ENCODE measurements around the gene ARHGAP36. TPM values are rescaled to one million over a fixed set of nuclear protein-coding genes. Genes with fewer than 3 reads are reported as not detected.

Gene ARHGAP36
- total RNA-seq, 1 donor from 2014 or later = not detected

DNA sequence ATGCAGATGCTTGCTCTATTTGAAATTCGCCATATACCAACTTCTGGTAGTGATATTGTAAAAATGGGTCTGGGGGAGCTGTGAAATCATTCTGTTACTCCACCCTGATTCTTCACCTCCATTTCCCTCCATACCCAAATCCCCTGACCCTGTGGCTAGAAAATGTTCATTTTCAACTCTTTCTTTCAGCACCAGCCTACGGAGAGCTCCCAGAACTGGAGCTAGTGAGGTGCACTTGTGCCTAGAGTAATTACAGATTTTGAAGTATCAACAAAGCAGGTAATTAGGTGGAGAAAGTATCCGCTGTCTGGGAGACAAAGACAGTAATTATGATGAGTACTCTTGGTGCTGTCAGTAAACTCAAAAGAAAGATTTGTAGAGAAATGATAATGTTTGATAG is 8.1 kb downstream of the ARHGAP36 start:
- intact Hi-C loops (cut with DNase I) = no loop called here

DNA sequence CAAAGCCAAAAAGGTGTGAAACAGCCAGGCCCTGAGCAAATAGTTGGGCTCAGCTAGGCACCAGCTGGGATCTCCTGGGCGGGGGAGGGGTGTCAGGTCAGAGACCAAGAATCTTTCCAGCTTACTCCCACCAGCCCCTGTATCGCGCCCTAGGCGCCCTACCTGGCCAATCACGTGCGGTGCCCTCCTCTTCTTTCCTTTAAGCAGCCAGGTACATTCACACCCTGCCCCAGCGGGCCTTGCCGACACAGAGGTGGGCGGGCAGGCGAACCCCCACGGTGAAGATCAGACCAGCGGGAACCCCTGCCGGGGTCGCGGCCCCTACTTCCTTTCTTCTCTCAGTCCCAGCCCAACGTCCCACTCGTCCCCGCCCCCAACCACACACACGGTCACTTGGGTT is 9.1 kb downstream of the ARHGAP36 start:
- Histone ChIP-seq H3K9me3 (no peaks in the 10 kb centered on the region), H3K4me3 (no peak overlapping the region), H3K27ac (no peak overlapping the region), H3K4me1 (no peaks in the 10 kb centered on the region), H3K36me3 (no peaks in the 10 kb centered on the region), H3K27me3 (peaks cover 5% of the 10 kb centered on the region)
- TF ChIP-seq, protein P1, sequence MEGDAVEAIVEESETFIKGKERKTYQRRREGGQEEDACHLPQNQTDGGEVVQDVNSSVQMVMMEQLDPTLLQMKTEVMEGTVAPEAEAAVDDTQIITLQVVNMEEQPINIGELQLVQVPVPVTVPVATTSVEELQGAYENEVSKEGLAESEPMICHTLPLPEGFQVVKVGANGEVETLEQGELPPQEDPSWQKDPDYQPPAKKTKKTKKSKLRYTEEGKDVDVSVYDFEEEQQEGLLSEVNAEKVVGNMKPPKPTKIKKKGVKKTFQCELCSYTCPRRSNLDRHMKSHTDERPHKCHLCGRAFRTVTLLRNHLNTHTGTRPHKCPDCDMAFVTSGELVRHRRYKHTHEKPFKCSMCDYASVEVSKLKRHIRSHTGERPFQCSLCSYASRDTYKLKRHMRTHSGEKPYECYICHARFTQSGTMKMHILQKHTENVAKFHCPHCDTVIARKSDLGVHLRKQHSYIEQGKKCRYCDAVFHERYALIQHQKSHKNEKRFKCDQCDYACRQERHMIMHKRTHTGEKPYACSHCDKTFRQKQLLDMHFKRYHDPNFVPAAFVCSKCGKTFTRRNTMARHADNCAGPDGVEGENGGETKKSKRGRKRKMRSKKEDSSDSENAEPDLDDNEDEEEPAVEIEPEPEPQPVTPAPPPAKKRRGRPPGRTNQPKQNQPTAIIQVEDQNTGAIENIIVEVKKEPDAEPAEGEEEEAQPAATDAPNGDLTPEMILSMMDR (IDR thresholded peaks at IDR 0.05) = no peak
- DNase-seq (no peak), ATAC-seq (no peak)
- intact Hi-C loops (cut with DNase I) = no loop called here

More for the DNA sequence above, 8.1 kb downstream of the ARHGAP36 start:
- Histone ChIP-seq H3K9me3 (no peaks in the 10 kb centered on the region), H3K36me3 (no peaks in the 10 kb centered on the region), H3K27me3 (peaks cover 5% of the 10 kb centered on the region), H3K4me1 (no peaks in the 10 kb centered on the region), H3K27ac (no peak overlapping the region), H3K4me3 (no peak overlapping the region)
- ATAC-seq (no peak), DNase-seq (no peak)
- TF ChIP-seq, protein P1 (IDR thresholded peaks at IDR 0.05) = no peak

DNA sequence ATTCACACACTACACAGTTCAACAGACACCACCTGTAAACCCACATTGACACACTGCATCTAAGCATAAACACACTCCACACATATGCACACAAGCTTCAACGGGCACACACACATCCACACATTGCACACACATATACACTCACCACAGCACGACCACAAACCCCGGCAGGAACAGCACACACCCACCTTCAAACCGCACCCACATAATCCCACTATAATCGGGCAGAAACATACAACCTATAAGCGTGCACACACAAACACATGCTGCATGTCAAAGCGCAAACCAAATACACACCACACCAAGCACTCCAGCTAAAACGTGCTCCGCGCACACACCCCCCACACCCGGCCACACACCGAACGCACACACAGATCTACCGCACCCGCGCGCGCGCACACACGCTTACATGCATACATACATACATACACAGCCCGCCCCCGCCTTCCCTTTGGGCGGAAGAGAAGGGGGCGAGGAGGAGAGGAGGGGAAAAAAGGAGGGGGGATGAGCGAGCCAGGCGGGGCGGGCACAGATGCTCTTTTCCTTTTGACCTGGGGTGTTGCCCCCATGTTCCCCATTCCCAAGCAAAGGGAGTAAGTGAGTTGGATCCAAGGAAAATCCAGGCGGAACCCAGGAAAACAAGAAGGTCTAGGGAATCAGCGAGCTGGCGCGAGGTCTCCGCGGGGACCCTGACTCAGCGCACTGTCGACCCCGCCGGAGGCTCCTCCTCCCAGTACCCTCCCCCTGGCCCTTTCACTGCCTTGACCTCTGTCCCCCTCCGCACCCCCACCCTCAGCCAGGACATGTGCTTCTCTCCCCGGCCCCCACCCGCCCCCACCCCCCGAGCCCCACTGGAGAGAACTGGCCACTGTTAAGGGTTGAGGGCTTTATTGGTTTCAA is 9.9 kb downstream of the ARHGAP36 start:
- Histone ChIP-seq H3K9me3 (no peaks in the 10 kb centered on the region), H3K27me3 (peaks cover 9% of the 10 kb centered on the region), H3K4me3 (no peak overlapping the region), H3K4me1 (no peaks in the 10 kb centered on the region), H3K27ac (no peak overlapping the region), H3K36me3 (no peaks in the 10 kb centered on the region)
- ATAC-seq = no peak
- TF ChIP-seq, protein P1 (IDR thresholded peaks at IDR 0.05) = no peak
- intact Hi-C loops (cut with DNase I) = no loop called here
- no peak for DNase-seq

DNA sequence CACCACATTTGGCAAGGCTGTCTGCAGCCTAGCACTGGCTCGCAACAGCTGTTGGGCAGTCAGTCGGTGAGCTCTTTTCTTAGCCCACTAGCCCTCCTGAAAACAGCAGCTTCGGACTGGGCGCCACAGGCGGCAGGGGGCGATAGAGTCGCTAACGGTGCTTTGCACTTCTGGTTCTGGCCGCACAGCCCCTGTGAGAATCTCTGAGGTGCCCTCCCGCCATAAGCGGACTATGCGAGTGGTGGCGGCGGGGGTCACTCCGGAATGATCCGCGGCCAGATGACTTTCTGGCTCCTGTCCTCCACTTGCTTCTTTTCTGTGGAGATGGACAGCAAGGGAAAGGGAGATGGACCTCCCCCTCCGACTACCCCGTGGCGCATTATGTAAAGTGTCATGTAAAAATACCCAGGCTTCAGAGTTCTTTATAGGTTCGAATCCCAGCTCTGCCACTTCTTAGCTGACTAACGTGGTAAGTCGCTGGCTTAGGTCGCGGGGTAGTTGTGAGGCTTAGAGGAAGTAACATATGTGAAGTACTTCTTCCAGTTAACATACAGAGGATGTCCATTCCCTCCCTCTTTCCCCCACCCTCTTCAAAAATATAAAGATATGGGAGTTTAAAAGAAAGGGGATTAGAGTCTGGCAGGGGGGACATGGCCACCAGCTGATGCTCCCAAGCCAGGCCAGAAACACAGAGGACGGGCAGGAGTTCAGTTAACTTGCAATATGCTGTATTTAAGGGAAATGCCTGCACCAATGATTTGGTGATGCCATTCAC is 11.0 kb downstream of the ARHGAP36 start:
- Histone ChIP-seq H3K27ac (no peak overlapping the region), H3K4me3 (no peak overlapping the region), H3K4me1 (no peaks in the 10 kb centered on the region), H3K27me3 (peaks cover 11% of the 10 kb centered on the region), H3K9me3 (no peaks in the 10 kb centered on the region), H3K36me3 (no peaks in the 10 kb centered on the region)
- no peak for ATAC-seq
- intact Hi-C loops (cut with DNase I) = no loop called here
- DNase-seq = no peak
- TF ChIP-seq, protein P1 (IDR thresholded peaks at IDR 0.05) = peak; percentile 25

DNA sequence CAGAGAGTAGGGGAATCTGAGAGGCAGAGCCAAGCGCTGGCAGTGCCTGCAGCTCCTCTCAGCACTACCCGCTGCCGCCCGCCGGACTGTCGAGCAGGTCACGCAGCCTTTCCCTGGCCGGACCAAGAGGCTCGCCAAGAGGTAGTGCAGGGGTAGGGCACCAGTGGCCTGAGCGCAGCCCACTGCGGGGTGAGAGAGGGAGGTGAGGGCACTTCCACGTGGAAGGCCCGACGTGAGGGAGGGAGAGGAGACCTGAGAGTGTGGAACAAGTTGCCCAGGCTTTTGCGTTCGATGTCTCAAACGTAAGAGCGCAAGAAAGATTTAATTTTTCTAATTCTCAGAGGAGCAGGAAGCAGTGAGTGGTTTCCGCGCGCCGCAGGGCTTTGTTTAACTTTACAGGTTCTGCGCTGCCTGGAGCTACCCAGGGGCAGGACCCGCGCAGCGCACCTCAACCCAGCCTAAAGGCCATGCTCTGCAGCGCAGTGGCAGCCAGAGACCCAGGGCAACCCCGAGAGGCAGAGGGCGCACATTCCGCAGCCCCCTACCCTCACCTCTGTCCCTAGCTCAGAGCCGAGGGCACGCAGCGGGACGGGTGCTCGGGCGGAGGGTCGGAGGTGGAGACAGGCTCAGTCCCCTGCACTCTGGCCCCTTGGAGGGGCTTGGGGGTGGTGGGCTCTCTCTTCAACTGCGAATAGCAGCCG is 14.9 kb downstream of the ARHGAP36 start:
- no peaks in the 10 kb centered on the region for H3K36me3 ChIP-seq
- intact Hi-C loops (cut with DNase I) = no loop called here
- no peak overlapping the region for H3K4me3 ChIP-seq
- ATAC-seq (no peak), DNase-seq (no peak)
- H3K27ac ChIP-seq = no peak overlapping the region
- no peaks in the 10 kb centered on the region for H3K4me1 ChIP-seq
- no peaks in the 10 kb centered on the region for H3K9me3 ChIP-seq
- H3K27me3 ChIP-seq = peaks cover 11% of the 10 kb centered on the region
- TF ChIP-seq, protein P1 (IDR thresholded peaks at IDR 0.05) = no peak
